SK-N-SH (cell line): ENCODE results near the gene SNAP23. TPM values are rescaled to one million over a fixed set of nuclear protein-coding genes. Genes with fewer than 3 reads are reported as not detected.

ENCODE experiments used
- CTCF ChIA-PET: fragments of 300-600, 350-600 bp; formaldehyde crosslinking; extraction: SDS; loops from one replicate; lab custom pipeline; 2021; lab: Yijun Ruan, JAX
- POLR2A ChIA-PET: fragments of 350-600 bp; sonication (Branson Sonifier 250); formaldehyde crosslinking; extraction: SDS; loops from one replicate; lab custom pipeline; 2020; ENCODE audit warnings: antibody characterized with exemption, inconsistent platforms; lab: Yijun Ruan, JAX
- DNase-seq: peaks from one replicate; pipeline ENCODE4 v3.0.0; 2012
- H2AFZ ChIP-seq: fragments of 200-600 bp; sonication (generic); 2 replicates; pipeline ENCODE4 v1.8.1; 2016; ENCODE audit warnings: antibody characterized with exemption, mild to moderate bottlenecking, low read depth
- H3F3A ChIP-seq: fragments of 200-600 bp; sonication (generic); replicated peaks from 2 replicates; pipeline ENCODE3; 2016; ENCODE audit warnings: antibody characterized with exemption, mild to moderate bottlenecking; ENCODE audit not compliant: insufficient read depth
- H3K27ac ChIP-seq, 2 experiments: fragments of 200-500 bp in 1 of 2; fragments of 200-600 bp in 1 of 2; sonication (Bioruptor generic) in 1 of 2; sonication (generic), shearing (Covaris generic) in 1 of 2; 2 replicates each; pipeline versions ENCODE4 v1.5.1 to v1.6.1; 2014 to 2016; ENCODE audit warnings: low read depth in 2 of 2, inconsistent platforms in 1 of 2, low read length in 1 of 2, mild to moderate bottlenecking in 1 of 2, mixed read lengths in 1 of 2
- H3K27me3 ChIP-seq: fragments of 200-600 bp; sonication (generic), shearing (Covaris generic); 2 replicates; pipeline ENCODE4 v1.6.1; 2016; ENCODE audit warnings: mixed run types; ENCODE audit not compliant: insufficient read depth
- H3K36me3 ChIP-seq, 2 experiments: fragments of 200-500 bp in 1 of 2; fragments of 200-600 bp in 1 of 2; sonication (Bioruptor generic) in 1 of 2; sonication (generic) in 1 of 2; replicated peaks in 1 of 2; 2 replicates each; pipeline versions ENCODE3 to v1.5.1; 2014 to 2016; ENCODE audit warnings: low read length in 1 of 2, mild to moderate bottlenecking in 1 of 2; ENCODE audit not compliant: insufficient read depth in 2 of 2, control insufficient read depth in 1 of 2
- H3K4me1 ChIP-seq, 2 experiments: fragments of 200-500 bp in 1 of 2; fragments of 200-600 bp in 1 of 2; sonication (Bioruptor generic) in 1 of 2; sonication (generic), shearing (Covaris generic) in 1 of 2; 2 replicates each; pipeline versions ENCODE4 v1.5.1 to v1.6.1; 2014 to 2016; ENCODE audit warnings: low read depth in 1 of 2, low read length in 1 of 2, mixed run types in 1 of 2; ENCODE audit not compliant: insufficient read depth in 2 of 2, control insufficient read depth in 1 of 2
- H3K4me2 ChIP-seq: fragments of 200-600 bp; sonication (generic), shearing (Covaris generic); 2 replicates; pipeline ENCODE4 v1.6.1; 2017; ENCODE audit warnings: mixed run types
- H3K4me3 ChIP-seq, 2 experiments: fragments of 200-500 bp in 1 of 2; fragments of 200-600 bp in 1 of 2; sonication (Bioruptor generic) in 1 of 2; sonication (generic), shearing (Covaris generic) in 1 of 2; 2 replicates each; pipeline versions ENCODE4 v1.5.1 to v1.8.1; 2014 to 2016; ENCODE audit warnings: low read depth in 2 of 2, inconsistent platforms in 1 of 2, low read length in 1 of 2, mild to moderate bottlenecking in 1 of 2, mixed read lengths in 1 of 2, moderate library complexity in 1 of 2
- H3K79me2 ChIP-seq: fragments of 200-600 bp; sonication (generic); 2 replicates; pipeline ENCODE4 v1.8.1; 2017; ENCODE audit warnings: mild to moderate bottlenecking; ENCODE audit not compliant: insufficient read depth
- H3K9ac ChIP-seq: fragments of 200-600 bp; sonication (generic); 2 replicates; pipeline ENCODE4 v1.6.1; 2017; ENCODE audit warnings: mixed run types
- H3K9me2 ChIP-seq: fragments of 200-600 bp; sonication (generic); 2 replicates; pipeline ENCODE4 v1.6.1; 2017; ENCODE audit warnings: mixed run types
- H3K9me3 ChIP-seq: fragments of 200-600 bp; sonication (generic); 2 replicates; pipeline ENCODE4 v1.6.1; 2017; ENCODE audit warnings: mixed run types, mild to moderate bottlenecking, moderate library complexity
- H4K20me1 ChIP-seq: fragments of 200-600 bp; sonication (generic); 2 replicates; pipeline ENCODE4 v1.6.1; 2017; ENCODE audit warnings: mild to moderate bottlenecking, mixed run types; ENCODE audit not compliant: insufficient read depth
- CHD2 ChIP-seq: fragments of 150-350 bp; IDR thresholded peaks from 2 replicates; pipeline ENCODE4 v1.6.1; 2018; ENCODE audit warnings: low read length; ENCODE audit not compliant: partially characterized antibody
- EP300 ChIP-seq, 2 experiments: IDR thresholded peaks; 2 replicates each; pipeline versions ENCODE4 v1.4.0 to v1.6.1; 2012; ENCODE audit warnings: borderline replicate concordance in 1 of 2, low read depth in 1 of 2, low read length in 1 of 2
- FOSL2 ChIP-seq: IDR thresholded peaks from 2 replicates; pipeline ENCODE4 v1.4.0; 2012; ENCODE audit warnings: low read depth, mild to moderate bottlenecking, moderate library complexity, borderline replicate concordance
- FOXJ3 ChIP-seq: sonication (generic); formaldehyde crosslinking; IDR thresholded peaks from 2 replicates; pipeline ENCODE4 v1.5.1; 2020; ENCODE audit warnings: mild to moderate bottlenecking, missing genetic modification reagents
- FOXM1 ChIP-seq: IDR thresholded peaks from 2 replicates; pipeline ENCODE4 v1.4.0; 2012; ENCODE audit warnings: low read depth, mild to moderate bottlenecking
- IRF3 ChIP-seq: fragments of 150-350 bp; IDR thresholded peaks from 2 replicates; pipeline ENCODE4 v1.6.1; 2016; ENCODE audit warnings: mild to moderate bottlenecking, low read depth, low read length
- MEF2A ChIP-seq: IDR thresholded peaks from 2 replicates; pipeline ENCODE4 v1.4.0; 2012; ENCODE audit warnings: low read depth, borderline replicate concordance
- MXI1 ChIP-seq: IDR thresholded peaks from 2 replicates; pipeline ENCODE4 v1.6.1; 2012; ENCODE audit warnings: mild to moderate bottlenecking, low read depth, low read length, improper control_type of control experiment
- NFIC ChIP-seq: IDR thresholded peaks from 2 replicates; pipeline ENCODE4 v1.4.0; 2012; ENCODE audit warnings: borderline replicate concordance
- PBX3 ChIP-seq: IDR thresholded peaks from 2 replicates; pipeline ENCODE4; 2012
- RCOR1 ChIP-seq: fragments of 150-350 bp; IDR thresholded peaks from 2 replicates; pipeline ENCODE4 v1.6.1; 2017; ENCODE audit warnings: antibody characterized with exemption, low read length
- RFX5 ChIP-seq: IDR thresholded peaks from 2 replicates; pipeline ENCODE4 v1.6.1; 2012; ENCODE audit warnings: mild to moderate bottlenecking, improper control_type of control experiment, low read length
- USF2 ChIP-seq: fragments of 150-350 bp; IDR thresholded peaks from 2 replicates; pipeline ENCODE4 v1.6.1; 2017; ENCODE audit warnings: antibody characterized with exemption, low read length, low read depth, borderline replicate concordance
- WGBS: methylation state at CpG from one replicate; pipeline ENCODE4 v1.1.6; 2017; ENCODE audit warnings: low lambda C conversion rate; 5-methylcytosine and 5-hydroxymethylcytosine counted together
- polyA plus RNA-seq, 3 experiments: library from polyadenylated mRNA; depleted of rRNA; stranded (reverse); fragments of >200 nt; gene quantifications; 2 replicates each; pipeline ENCODE4 v1.2.3, GENCODE V29; 2012
- TF ChIP-seq, protein P1 (sequence below): fragments of 200-600 bp; sonication (generic); IDR thresholded peaks from 2 replicates; pipeline ENCODE4 v1.6.1; 2017; ENCODE audit warnings: antibody characterized with exemption, mild to moderate bottlenecking, moderate library complexity
- TF ChIP-seq, protein P2 (sequence below): IDR thresholded peaks from 2 replicates; pipeline ENCODE4 v1.6.1; 2012; ENCODE audit warnings: mild to moderate bottlenecking, low read depth, low read length, moderate library complexity

The SNAP23 gene
- polyA plus RNA-seq, 1 of the 3 experiments (the other 2 are of a cell fraction), result 39.2 TPM

- TF ChIP-seq RCOR1, result no peak
- no peak for TF ChIP-seq FOSL2
- TF ChIP-seq FOXM1, result no peak
- TF ChIP-seq CHD2, result no peak
- TF ChIP-seq, protein P1, sequence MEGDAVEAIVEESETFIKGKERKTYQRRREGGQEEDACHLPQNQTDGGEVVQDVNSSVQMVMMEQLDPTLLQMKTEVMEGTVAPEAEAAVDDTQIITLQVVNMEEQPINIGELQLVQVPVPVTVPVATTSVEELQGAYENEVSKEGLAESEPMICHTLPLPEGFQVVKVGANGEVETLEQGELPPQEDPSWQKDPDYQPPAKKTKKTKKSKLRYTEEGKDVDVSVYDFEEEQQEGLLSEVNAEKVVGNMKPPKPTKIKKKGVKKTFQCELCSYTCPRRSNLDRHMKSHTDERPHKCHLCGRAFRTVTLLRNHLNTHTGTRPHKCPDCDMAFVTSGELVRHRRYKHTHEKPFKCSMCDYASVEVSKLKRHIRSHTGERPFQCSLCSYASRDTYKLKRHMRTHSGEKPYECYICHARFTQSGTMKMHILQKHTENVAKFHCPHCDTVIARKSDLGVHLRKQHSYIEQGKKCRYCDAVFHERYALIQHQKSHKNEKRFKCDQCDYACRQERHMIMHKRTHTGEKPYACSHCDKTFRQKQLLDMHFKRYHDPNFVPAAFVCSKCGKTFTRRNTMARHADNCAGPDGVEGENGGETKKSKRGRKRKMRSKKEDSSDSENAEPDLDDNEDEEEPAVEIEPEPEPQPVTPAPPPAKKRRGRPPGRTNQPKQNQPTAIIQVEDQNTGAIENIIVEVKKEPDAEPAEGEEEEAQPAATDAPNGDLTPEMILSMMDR, result no peak
- TF ChIP-seq EP300 (IDR thresholded peaks at IDR 0.05; ENCODE audit: borderline replicate concordance in 1 of 2, low read depth in 1 of 2, low read length in 1 of 2), result no peak
- TF ChIP-seq MEF2A, result no peak
- no peak for TF ChIP-seq USF2
- TF ChIP-seq RFX5, result no peak; the same call in 1 of the 2 replicates
- 0 out of 2 replicates have a peak, but pooled peaks have one; percentile 15 for TF ChIP-seq PBX3
- TF ChIP-seq MXI1, result peak; percentile 83
- TF ChIP-seq, all 33 proteins: peak for 8
Measured at GRCh38 chr15:42575188-42576039, 80.0 kb downstream of the SNAP23 start, which contains the start of gene STARD9 (continued).

- Histone ChIP-seq H3K79me2 (peaks cover 26% of the 10 kb centered on the region), H3K9ac (peak overlapping the region; percentile 80), H3K27ac (peak overlapping the region in 1 of 2 experiments; percentile 81; a peak in 3 of 4 replicates), H3K4me1 (peaks cover 0 to 14% of the 10 kb centered on the region in 2 experiments; a peak in 1 of 4 replicates), H4K20me1 (no peaks in the 10 kb centered on the region), H3K27me3 (no peaks in the 10 kb centered on the region), H3K4me3 (peak overlapping the region; percentile 80 to 83), H3F3A (peaks cover 21% of the 10 kb centered on the region), H3K9me3 (no peaks in the 10 kb centered on the region), H2AFZ (peak overlapping the region; percentile 96), H3K36me3 (no peaks in the 10 kb centered on the region), H3K9me2 (no peaks in the 10 kb centered on the region), H3K4me2 (peak overlapping the region; percentile 83)
- WGBS, result 21% methylated on average over 14 of the region's 16 CpGs
- POLR2A ChIA-PET, result interaction anchor here (1.0 to 1.7 kb wide), 4 partner anchors 12 to 302 kb away, joined by 3 to 6 read pairs (median 5); partner anchors contain the start of genes SNAP23, TMEM87A and ZNF106
- CTCF ChIA-PET, result interaction anchor here (1.9 kb wide), 1 partner anchor 15 kb away, joined by 5 read pairs; no protein-coding TSS in a partner anchor
- DNase-seq, result no peak
- TF ChIP-seq MXI1 (no peak), FOSL2 (no peak), USF2 (no peak), NFIC (no peak), IRF3 (no peak), FOXJ3 (CRISPR knock-in tag) (no peak), PBX3 (no peak)
- TF ChIP-seq, protein P2, sequence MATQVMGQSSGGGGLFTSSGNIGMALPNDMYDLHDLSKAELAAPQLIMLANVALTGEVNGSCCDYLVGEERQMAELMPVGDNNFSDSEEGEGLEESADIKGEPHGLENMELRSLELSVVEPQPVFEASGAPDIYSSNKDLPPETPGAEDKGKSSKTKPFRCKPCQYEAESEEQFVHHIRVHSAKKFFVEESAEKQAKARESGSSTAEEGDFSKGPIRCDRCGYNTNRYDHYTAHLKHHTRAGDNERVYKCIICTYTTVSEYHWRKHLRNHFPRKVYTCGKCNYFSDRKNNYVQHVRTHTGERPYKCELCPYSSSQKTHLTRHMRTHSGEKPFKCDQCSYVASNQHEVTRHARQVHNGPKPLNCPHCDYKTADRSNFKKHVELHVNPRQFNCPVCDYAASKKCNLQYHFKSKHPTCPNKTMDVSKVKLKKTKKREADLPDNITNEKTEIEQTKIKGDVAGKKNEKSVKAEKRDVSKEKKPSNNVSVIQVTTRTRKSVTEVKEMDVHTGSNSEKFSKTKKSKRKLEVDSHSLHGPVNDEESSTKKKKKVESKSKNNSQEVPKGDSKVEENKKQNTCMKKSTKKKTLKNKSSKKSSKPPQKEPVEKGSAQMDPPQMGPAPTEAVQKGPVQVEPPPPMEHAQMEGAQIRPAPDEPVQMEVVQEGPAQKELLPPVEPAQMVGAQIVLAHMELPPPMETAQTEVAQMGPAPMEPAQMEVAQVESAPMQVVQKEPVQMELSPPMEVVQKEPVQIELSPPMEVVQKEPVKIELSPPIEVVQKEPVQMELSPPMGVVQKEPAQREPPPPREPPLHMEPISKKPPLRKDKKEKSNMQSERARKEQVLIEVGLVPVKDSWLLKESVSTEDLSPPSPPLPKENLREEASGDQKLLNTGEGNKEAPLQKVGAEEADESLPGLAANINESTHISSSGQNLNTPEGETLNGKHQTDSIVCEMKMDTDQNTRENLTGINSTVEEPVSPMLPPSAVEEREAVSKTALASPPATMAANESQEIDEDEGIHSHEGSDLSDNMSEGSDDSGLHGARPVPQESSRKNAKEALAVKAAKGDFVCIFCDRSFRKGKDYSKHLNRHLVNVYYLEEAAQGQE, result no peak
Measured at GRCh38 chr15:42576040-42576594, 80.7 kb downstream of the SNAP23 start.
